Activated gamma-delta T cell treated with anti-CD3 and anti-CD28 coated beads, Interleukin-2, amount 50 U/mL, for 16 hours (primary cell): ENCODE data around the gene DOLK.

Source experiments
- DNase-seq: peaks from one replicate; pipeline ENCODE4 v3.0.0-alpha.2; 2020; ENCODE audit warnings: low read depth

Gene DOLK

DNA sequence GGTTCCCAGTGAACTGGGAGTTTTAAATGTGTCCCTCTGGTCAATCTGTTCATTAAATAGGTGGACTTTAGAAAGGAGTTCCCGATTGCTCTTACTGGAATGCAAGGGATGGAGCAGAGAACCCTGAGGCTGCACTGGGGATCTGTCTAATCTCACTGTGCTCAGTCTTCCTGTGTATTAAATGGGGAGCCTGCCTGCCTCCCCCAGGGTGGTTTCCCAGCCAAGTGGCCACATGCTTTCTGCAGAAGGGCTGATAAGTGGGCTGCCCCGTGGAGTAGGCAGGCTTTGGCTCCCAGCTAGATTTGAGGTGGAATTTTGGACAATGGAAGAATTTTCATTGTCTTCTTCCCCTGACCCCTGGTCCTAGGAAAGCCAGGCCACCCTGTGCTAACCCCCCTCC is 40.7 kb downstream of the DOLK start:
- no peak for DNase-seq

DNA sequence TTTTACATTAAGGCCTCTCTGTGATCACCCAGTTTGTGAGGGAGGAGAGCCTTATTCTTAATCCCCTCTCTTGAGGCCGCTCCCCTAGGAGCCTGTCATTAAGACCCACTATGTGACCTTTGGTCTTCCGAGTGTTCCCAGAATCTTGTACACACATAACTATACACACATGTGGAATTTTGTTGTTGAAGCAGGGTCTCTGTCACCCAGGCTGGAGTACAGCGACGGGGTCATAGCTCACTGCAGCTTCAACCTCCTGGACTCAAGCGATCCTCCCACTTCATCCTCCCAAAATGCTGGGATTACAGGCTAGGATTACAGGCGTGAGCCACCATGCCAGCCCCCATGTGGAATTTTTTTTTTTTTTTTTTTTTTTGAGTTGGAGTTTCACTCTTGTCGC is 41.4 kb downstream of the DOLK start:
- no peak for DNase-seq

DNA sequence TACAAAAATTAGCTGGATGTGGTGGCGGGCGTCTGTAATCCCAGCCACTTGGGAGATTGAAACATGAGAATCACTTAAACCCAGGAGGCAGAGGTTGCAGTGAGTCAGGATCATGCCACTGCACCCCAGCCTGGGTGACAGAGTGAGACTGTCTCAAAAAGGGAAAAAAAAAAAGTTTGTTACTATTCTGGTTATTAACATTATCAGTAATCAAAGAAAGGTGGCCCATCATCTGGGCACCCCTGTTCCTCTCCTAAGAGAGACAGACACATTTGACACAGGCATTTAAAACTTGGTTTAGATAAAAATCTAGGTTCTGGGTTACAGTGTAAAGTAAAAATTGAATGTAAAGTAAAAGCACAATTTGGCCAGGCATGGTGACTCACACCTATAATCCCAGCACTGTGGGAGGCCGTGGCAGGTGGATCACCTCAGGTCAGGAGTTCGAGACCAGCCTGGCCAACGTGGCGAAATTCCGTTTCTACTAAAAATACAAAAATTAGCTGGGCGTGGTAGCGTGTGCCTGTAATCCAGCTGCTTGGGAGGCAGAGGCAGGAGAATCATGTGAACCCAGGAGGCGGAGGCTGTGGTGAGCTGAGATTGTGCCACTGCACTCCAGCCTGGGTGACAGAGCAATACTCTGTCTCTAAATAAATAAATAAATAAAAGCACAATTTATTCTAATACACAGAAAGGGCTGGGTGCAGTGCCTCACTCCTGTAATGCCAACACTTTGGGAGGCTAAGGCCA is 43.4 kb downstream of the DOLK start:
- no peak for DNase-seq

GRCh38 chr9:128903079-128903461 is 44.3 kb downstream of the DOLK start:
- no peak for DNase-seq

DNA sequence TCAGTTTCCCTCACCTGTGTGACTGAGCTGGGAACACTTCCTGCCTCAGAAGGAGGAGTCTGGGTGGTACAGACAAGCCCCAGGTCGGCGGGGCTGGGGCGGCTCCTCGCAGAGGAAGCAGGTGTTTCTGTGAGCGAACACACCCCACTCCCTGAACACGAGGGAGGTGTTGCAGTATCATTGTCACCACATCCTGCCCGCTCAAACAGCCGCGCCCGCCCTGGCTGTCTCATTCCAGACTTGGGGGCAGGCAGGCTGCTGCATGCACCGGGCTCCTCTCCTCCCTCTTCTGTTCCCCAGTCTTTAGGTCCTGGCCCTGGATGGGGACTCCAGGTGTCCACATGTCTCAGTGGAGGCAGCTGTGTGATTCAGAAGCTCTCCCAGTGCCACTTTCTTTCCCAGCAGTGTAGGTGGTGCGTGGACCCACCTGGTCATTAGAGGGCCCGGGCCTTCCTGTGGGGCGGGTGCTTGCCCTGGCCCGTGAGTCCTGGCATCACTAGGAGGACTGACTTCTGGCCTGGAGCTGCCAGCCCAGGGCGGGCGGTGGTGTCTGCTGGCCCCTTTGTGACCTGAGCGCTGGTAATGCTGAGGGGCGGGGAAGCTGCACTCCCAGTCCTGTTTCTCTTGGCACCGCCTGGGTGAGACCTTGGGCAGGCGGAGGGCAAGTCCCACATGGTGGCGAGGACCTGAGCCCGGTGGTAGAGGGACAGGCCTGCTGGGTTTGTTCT is 44.9 kb downstream of the DOLK start:
- peak; percentile 79 for DNase-seq

DNA sequence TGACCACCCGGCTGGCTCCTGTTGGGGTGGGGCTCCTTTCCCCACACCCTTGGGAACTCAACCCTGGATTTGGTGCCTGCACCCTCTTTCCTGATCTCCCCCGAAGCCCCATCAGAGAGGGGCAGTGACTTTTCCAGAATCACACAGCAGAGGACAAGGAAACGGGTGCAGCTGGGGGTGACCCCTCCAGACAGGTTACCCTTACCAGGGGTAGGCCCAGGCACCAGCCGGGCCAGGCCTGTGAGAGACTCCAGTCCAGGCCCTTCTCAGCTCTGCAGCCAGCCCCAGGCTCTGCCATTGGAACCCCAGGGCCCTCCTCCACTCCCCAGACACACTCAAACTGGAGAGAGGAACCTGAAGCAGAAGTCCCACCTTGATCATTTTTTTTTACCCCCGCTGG is 45.6 kb downstream of the DOLK start:
- no peak for DNase-seq

GRCh38 chr9:128901379-128901778 is 46.0 kb downstream of the DOLK start:
- no peak for DNase-seq

DNA sequence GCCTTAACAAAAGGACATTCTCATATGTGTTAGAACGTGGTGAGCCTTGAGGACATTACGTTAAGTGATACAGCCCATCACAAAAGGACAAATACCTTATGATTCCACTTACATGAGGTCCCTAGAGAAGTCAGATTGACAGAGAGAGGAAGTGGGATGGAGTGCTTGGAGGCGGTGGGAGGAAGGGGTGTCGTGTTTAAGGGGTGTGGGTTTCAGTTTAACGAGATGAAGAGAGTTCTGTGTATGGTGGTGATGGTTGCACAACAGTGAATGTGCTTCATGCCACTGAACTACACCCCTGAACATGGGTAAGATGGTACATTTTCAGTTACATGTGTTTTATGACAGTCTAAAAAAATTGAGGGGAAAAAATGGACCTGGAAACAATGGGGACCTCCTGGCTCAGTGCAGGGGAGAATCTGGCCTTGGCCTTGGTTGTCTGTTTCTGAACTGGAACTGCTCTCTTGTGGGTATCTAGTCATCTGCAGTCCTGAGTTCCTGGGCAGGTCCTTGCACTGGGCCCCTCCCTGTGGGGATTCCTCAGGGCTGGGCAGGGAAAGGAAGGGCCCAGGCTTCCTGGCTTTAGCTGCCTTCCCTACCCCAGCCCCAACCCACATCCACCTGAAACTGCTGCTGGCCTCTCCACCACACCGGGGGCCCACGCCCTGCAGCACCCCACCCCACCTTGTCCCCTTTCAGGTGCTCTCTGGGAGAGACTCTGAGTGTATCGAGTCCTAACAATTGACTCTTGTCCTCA is 47.7 kb downstream of the DOLK start:
- no peak for DNase-seq

- DNase-seq = no peak
Measured at GRCh38 chr9:128898845-128899565, 48.4 kb downstream of the DOLK start.

DNA sequence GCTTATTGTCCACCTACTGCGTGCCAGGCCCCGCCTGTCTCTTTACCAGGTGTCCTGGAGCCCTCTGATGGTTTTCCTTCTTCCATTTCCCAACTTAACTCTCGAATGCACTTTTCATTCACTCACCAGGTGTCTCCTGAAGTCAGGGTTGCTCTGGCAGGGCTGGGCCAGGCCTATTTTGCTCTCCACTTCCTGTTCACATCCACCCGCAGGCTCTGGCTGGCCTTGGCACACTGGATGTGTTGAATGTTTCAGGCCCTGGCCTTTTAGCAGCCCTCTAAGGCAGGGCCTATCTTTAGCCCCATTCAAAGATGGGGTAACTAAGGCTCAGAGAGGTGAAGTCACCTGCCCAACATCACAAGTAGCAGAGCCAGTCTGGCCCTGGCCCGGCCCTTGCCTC is 49.0 kb downstream of the DOLK start:
- DNase-seq = no peak

DNA sequence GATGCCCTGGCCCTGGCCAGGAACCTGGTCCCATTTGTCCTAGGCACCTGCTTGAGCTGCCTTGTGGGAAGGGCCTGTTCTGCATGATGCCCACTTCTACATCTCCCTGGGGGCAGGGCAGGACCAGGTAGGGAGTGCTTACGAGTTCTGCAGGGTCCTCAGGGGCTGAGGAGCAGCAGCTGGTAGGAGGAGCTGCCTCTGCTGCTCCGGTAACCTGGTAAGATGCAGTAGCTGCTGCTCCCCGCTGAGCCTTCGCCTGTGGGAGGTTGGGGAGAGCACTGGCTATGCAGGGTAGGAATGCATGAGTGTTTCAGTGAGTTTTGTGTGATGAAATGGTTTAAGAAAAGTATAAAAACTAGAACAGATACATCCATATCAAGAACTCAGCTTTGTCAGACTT is 51.8 kb downstream of the DOLK start:
- no peak for DNase-seq
